Skin epidermis (tissue), 12 donors: ENCODE measurements around the gene TMEM88.

Source experiments
- H3K27ac ChIP-seq, 21 experiments: fragments of 200-600 bp; sonication (generic) in 11 of 21; one replicate each; pipeline ENCODE4 v1.5.0; 2020; ENCODE audit warnings: mild to moderate bottlenecking in 3 of 21, inconsistent platforms in 2 of 21, moderate library complexity in 2 of 21
- H3K4me3 ChIP-seq, 7 experiments: fragments of 200-600 bp; sonication (generic) in 2 of 7; one replicate each; pipeline ENCODE4 v1.5.0; 2020; ENCODE audit warnings: inconsistent platforms in 2 of 7, mild to moderate bottlenecking in 2 of 7, moderate library complexity in 1 of 7

The TMEM88 gene

DNA sequence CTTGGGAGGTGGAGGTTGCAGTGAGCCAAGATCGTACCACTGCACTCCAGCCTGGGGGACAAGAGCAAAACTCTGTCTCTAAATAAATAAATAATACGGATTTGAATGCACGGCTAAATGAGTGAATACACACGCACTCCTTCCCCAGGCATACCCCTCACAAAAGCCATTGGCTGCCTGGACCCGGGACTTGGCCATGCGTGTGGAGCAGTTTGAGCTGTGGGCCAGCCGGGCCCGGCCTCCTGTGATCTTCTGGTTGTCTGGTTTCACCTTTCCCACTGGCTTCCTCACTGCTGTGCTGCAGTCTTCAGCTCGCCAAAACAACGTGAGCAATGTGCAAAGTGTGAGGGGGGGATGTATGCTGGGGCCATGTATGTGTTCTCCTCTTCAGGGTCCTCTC lies 22.4 kb upstream of the TMEM88 start:
- Histone ChIP-seq H3K27ac (no peak overlapping the region), H3K4me3 (no peak overlapping the region)

DNA sequence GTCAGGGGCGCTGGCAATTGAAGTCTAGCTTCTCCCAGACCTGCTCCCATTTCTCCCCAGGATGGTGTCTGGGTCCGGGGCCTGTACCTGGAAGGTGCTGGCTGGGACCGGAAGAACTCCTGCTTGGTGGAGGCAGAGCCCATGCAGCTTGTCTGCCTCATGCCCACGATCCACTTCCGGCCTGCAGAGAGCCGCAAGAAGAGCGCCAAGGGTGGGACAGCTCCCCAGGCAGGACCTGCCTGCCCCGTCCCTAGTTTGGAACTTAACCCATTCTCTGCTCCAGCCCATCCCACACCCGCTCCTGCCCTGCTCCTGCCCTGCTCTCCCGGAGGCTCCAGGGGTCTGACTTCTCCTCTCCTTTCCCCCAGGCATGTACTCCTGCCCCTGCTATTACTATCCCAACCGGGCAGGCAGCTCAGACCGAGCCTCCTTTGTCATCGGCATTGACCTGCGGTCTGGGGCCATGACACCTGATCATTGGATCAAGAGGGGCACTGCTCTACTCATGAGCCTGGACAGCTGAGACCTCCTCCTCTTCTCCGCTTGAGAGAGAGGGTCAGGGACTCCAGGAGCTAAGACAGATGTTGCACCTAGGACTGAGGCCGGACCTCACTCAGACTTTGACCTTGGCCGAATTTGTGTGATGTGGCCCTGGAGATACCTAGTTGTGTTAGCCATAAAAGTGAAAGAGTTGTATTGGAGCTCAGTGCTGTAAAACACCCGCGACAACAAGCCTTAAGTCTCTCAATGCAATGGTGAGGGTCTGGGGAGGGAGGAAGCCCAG lies 21.7 kb upstream of the TMEM88 start:
- Histone ChIP-seq H3K27ac (peak overlapping the region in 9 of 21 experiments; percentile 96 to 99 (median 99)), H3K4me3 (peak overlapping the region in 6 of 7 experiments; percentile 64 to 83 (median 77))

DNA sequence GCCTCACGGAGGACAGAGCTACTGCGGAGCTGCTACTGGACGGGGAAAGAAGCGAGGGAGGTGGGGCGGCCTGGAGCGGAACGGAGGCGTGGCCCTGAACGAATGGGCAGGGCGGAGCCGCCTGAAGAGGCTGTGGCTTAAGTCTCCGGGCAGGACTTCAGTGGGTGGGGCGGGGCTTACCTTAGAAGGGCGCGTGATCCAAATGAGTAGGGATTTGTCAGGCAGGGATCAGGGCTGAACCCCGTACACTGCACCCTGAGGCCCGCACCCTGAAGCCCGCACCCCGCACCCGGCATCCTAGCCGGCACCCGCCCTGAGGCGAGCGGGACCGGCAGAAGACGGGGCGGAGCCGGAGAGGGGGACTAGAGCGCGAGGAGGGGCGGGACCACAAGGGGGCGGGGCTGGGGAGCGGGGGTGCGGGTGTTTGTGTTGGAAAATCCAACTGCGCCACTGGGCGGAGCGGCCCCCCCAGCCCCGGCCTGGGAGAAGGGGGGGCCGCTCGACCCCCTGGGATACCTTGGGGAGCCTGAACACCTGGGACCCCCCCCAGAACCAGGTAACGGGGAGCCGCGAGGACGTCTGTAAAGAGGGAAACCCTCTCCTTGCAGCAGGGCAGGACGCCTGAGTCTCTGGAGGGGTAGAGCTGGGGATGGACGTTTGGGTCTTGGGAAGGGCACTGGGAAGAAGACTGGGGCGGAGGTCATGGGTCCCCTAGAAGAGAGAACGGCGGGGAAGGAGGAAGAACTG lies 20.9 kb upstream of the TMEM88 start, which contains the start of gene KDM6B:
Gene KDM6B, plus strand, starts transcription at position 423 of the 747 bp plus-strand sequence. CDS start 11,338 bp downstream, outside the sequence.
- Histone ChIP-seq H3K27ac (peak within 1 kb of the TSS; percentile 58 to 100 (median 97)), H3K4me3 (peak within 1 kb of the TSS; percentile 64 to 83 (median 75))

DNA sequence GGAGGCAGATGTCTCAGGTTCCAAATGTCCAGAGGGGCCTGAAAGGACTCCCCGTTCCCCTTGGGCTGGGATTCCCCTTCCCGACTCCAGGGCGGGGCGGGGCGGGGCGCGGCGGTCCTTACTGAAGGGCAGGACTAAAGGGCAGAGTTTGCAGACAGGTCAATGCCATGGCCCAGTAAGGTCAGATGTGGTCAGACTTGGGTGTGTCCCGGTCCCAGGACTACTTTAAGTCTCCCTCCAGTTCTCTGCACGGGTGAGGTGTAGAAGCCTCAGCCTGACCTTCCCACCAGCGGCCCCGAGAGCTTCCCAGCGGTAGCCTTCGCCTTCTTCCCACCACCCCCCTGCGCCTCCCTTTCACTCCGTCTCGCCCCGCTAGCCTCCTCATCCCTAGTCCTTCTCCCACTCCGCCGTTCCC lies 20.3 kb upstream of the TMEM88 start:
- Histone ChIP-seq H3K27ac (peak overlapping the region; percentile 58 to 100 (median 97)), H3K4me3 (peak overlapping the region; percentile 64 to 83 (median 75))

DNA sequence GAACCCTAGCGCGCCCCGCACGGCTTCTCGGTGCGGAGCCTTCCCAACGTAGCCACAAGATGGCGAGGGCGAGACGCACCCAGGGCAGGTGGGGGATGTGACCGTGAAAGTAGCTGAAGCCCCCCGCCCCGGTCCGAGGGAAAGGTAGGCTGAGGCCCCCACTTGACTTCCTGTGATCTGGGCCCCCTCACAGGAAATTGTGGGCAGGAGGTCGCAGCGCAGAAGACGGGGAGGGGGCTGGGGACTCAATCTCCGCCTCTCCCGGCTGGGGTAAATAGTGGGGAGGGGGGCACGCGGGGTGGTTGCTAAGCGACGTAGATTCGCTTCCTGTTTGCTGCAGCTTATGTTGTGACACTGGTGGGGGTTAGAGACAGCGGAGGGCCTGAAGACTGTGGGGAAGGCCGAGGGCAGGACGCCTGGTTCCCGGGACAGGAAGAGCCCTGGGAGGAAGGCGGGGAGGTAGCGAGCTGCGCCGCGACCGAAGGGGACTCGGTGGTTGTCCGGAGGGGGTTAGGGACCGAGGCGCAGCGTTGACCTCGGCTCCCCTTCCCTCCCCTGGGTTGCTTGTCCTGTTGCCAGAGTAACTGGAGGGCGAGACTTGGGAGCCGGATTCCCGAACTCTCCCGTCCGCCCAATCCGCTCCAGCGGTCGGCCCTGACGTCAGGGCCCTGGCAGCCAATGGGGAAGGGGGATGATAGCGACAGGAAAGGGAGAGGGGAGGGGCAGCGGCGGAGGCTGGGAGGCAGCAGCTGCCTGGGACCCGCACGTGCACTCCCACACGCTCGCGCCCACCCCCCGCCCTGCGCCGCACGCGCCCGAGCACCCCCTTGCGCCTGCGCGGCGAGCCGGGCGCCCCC lies 19.7 kb upstream of the TMEM88 start:
- Histone ChIP-seq H3K27ac (peak overlapping the region; percentile 75 to 100 (median 97)), H3K4me3 (peak overlapping the region; percentile 64 to 83 (median 75))

DNA sequence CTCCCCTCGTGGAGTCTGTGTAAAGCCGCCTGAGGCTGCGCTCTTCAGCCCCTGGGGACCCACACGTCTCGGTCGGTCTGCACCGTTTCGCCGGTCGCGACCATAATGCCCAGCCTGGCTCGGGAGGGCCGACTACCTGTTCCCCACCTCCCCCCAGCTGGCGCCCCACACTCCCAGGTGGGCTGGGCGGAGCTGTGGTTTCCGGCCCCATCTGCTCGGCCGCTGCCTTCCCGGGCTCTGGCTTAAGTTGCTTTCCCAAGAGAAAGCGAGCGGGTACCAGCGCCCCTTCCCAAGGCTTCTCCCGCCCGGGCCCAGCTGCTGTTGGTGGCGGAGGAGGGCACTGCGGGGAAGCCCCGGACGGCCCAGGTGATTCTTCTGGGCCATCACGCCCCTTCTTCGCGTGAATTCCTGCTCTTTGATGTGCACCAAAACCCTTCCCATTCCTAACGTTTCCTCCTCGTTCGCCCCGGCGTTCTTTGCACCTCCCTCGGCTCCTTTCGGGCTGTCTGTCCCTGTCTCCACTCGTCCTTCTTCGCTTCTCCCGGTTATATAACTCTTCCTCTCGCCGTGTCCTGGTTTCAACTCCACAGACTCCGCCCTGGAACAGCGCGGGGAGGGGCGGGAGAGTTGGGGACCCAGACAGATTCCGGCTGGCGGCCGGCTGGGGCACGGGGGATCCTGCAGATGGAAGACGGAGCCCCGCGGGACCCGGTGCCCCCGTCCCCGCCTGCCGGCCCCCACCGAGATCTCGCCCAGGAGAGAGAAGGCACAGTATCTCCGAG lies 18.9 kb upstream of the TMEM88 start:
- Histone ChIP-seq H3K27ac (peak overlapping the region; percentile 75 to 100 (median 97)), H3K4me3 (peak overlapping the region; percentile 64 to 83 (median 75))

DNA sequence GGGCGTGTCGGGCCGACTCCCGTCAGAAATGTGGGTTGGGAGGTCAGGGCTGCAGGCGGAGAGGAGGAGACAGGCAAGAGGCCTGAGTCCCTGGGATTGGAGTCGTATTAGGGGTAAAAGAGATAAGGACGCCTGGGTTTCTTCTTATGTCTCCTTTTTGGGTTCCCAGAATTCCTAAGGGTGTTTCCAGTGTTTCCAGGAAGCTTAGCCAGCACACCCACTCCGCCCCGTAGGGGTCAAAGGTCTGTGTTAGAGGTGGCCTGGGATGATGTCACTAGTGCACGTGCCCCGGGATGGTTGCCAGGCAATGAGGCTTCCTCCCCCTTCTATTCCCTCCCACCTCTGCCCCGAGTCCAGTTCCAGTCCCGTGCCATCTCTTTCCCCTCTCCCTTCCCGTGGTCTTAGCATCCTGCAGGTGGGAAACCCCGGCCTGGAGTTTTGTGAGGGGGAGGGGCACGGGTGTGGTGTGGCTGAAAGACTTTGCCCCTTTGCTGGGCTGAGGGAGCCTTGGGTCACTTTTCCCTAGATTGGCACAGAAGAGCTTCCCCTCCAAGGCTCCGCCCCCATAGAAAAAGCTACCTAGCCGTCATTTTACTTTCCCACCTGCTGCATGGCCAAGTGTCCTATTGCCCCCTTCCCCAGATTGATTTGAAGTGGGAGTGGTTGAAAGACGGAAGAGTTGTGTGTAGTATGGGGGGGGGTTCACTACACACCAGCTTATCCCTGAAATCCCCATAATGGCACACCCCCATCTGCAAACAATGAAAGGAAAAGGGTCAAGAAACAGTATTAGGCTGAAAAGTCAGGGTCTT lies 18.1 kb upstream of the TMEM88 start:
- H3K4me3 ChIP-seq, result peak overlapping the region; percentile 64 to 83 (median 75)

DNA sequence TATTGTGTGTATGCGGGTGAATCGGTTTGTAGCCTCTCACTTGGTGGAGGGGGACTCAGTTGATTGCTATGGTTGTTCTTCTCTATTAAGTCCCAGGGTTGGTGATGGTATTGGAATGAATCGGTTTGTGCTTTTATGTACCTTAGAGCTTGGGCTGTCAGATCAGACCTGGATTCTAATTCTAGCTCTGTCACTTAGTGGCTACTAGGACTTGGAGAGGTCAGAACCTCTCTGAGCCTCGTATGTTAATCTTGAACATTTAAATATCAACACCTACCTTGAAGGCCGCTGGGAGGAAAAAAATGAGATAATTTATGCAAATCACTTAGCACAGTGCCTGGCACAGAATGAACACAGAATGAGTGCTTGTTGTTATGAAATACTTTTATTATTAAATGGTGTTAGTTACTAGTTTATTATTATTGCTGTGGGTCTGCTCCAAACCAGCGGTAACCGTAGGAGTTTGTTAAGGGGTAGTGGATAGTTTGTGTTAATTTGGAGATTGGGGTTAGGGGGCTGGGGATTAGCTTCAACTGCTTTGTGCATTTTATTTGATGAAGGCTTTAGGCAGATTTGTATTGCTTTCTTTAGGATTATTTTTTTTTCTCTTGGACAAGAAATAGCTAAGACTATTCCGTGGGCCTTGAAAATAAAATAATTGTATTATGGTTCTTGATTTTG lies 17.3 kb upstream of the TMEM88 start:
- peak overlapping the region in 6 of 7 experiments; percentile 17 to 83 (median 73) for H3K4me3 ChIP-seq

More for the DNA sequence above, 18.1 kb upstream of the TMEM88 start:
- H3K27ac ChIP-seq, result peak overlapping the region; percentile 75 to 100 (median 97)

DNA sequence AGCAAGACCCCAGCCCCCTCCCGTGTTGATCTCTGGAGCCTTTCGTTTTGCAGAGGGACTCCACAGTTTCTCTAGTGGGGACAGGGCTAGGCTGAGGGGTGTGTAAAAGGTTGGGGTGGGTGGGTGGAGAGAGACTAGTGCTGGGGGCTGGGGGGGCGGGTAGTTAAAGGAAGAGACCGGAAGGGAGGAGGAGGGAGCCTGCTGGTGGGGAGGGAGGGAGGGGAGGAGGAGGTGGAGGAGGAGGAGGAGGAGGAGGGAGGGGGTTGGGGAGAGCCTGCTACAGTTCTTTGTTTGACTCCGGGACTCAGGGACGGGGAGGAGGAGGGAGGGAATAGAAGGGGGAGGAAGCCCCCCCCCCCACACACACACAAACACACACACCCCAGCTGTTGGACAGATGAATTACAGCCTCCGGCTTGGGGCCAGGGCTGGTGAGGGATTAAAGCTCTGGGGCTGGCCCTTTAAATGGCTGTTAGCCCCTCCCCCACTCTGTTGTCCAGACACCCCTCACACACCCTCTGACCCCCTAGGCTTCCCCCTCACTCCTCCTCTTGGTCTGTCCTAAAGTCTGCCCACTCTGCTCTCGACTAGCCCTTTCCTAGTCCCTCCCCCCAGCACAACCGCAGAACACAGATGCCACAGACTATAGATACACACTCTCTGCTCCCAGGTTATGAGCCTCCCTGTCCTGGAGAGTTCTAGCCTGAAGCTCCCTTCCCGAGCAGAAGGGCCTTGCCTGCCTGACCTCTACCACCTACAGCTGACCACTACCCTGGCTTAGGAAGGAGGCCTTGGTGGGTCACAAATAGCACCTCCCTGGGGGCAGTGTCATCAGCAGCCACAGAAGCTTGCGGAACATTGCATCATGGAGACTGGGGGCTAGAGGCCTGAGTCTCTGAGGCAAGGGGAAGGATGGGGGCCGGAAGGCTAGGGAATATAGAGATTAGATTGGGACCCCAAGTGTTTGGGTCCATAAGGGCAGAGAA lies 16.5 kb upstream of the TMEM88 start:
- Histone ChIP-seq H3K4me3 (peak overlapping the region in 5 of 7 experiments; percentile 17 to 83 (median 64)), H3K27ac (peak overlapping the region in 20 of 21 experiments; percentile 48 to 100 (median 98))

More for the DNA sequence above, 17.3 kb upstream of the TMEM88 start:
- H3K27ac ChIP-seq, result peak overlapping the region in 20 of 21 experiments; percentile 50 to 100 (median 98)

DNA sequence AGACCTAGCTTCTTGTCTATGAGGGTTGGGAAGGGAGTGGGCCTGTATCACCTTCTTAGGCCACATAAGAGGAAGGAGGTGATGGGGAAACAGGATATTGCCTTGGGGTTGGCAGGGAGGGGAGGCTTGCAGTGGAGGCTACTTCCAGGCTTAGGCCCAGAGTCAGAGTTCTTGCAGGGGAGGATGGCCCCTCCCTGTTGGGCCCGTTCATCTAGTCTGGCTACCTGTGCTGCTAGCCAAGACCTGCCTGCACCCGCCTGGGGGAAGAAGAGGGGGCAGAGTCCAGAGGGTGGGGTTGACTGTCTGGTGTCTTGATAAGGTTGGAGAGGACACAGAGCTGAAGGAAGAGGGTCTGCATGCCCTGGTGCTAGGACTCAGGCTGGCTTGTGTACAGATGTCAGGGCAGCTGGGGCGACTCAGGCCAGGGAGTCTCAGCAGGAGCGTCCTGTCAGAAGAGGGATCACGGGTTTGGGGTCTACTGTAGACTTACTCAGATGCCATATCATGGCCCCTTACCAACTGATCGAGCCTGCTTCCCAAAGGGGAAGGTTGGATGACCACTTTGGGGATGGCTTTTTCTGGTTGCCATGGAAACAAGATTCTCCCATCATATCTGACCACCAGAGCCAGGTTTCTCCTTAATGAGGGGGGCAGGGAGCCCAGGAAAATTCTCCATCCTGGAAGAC lies 15.5 kb upstream of the TMEM88 start:
- H3K4me3 ChIP-seq, result peak overlapping the region in 2 of 7 experiments; percentile 64 to 75
- H3K27ac ChIP-seq, result peak overlapping the region in 20 of 21 experiments; percentile 28 to 100 (median 98)

DNA sequence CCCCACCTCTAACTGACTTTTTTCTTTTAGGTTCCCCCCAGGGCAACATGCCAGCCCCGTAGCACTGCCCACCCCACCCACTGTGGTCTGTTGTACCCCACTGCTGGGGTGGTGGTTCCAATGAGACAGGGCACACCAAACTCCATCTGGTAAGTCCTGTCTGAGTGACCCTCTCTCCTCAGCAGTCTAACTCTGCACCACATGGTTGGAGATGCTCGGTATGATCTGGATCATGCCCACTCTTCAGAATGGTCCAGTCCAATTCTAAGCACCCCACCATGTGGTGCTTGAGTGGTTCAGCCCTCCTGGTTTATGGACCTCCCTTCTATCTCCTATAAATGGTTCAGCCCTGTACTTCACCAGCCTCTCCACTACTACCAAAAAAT lies 15.0 kb upstream of the TMEM88 start:
- Histone ChIP-seq H3K4me3 (no peak overlapping the region), H3K27ac (peak overlapping the region in 18 of 21 experiments; percentile 5 to 100 (median 98))

DNA sequence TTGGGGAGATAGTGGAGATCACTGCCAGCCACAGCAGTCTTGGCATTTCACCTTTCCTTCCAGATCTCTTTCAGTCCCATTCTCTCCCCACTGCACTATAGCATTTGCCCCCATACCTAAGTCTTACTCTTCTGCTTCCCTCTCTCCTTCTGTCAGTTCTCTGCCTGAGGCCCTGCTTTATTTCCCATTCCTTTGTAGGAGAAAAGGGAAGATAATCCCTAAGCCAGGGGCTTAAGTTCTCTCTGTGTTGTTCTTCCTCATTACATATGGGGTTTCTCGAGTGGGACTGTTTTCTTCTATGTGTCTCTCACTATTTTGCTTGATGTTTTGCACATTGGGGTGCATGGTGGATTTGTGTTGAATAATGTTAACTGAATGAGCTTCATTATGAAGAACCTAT lies 14.4 kb upstream of the TMEM88 start:
- Histone ChIP-seq H3K27ac (peak overlapping the region in 17 of 21 experiments; percentile 96 to 100 (median 99)), H3K4me3 (no peak overlapping the region)

DNA sequence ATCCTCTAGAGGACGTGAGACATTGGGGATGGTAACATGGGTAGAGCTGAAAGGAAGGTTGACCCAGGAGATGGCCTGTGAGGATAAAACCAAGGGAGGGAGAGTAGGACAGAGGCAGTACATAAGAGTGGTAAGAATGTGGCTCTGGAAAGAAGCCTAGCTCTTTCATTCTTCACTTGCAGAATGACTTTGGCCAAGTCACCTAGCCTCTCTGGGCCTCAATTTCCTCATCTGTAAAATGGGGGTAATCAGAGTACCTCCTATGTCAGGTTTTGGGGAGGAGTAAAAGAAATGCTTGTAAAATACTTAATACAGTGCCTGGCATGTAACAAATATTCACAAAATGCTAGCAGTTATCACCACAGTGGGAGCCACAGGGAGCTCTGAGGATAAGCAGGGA lies 14.0 kb upstream of the TMEM88 start:
- H3K4me3 ChIP-seq, result peak overlapping the region in 4 of 7 experiments; percentile 54 to 77 (median 68)
- peak overlapping the region in 19 of 21 experiments; percentile 95 to 100 (median 98) for H3K27ac ChIP-seq

DNA sequence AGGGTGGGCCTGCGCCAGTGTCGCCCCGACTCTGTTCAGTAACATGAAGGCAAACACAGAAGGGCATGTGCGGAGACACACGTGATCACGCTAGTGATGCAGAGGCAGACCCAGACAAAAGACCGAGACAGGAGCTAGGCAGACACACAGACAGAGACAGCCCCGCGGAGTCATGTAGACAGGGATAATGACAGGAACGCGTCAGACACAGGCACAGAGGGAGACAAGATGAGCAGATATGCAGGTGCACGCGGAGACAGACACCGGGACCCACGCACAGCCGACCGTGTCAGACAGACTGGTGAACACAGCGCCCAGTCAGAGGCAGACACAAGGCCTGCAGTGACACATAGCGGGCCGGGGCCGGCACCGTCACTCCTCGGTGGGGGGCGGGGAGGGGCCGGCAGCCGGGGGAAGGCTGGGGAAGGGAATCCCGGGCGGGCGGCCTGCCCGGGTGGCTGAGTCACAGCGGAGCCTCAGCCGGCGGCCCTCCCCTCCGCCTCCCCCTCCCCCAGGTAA lies 13.4 kb upstream of the TMEM88 start:
- Histone ChIP-seq H3K27ac (peak overlapping the region; percentile 85 to 100 (median 98)), H3K4me3 (peak overlapping the region; percentile 54 to 79 (median 71))

DNA sequence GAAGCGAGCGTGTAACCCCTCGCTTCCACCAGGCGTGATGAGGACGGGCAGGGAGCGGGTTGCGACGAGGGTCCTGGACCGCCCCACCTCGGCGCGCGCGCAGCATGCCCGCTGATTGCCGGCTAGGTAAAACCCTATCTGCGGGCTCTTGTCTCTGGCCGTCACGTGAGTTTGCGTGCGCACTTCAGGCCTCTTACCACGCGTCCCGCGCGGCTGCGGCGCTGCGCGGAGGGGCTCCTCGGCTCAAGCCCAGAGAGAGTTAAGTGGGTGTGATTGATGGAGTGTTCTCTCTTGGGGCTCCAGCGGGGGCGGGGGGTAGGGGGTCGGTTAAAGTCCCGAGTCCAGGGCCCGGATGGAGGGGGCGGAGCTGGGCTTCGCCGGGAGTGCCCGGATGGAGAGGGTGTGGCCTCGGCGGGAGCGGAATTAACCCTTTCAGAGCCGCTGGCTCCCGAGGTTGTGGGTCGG lies 12.9 kb upstream of the TMEM88 start:
- peak overlapping the region; percentile 85 to 100 (median 98) for H3K27ac ChIP-seq

More for the DNA sequence above, 12.9 kb upstream of the TMEM88 start:
- peak overlapping the region; percentile 54 to 79 (median 71) for H3K4me3 ChIP-seq
